DMS153 treated with DMSO at 0.1 percent for 48 hours (cell line): ENCODE measurements around the gene PLCB3.

Experiments
- DNase-seq: peaks from one replicate; lab custom pipeline; 2025; ENCODE audit not compliant: unreplicated experiment; lab: John Stamatoyannopoulos, UW

The PLCB3 gene

DNA sequence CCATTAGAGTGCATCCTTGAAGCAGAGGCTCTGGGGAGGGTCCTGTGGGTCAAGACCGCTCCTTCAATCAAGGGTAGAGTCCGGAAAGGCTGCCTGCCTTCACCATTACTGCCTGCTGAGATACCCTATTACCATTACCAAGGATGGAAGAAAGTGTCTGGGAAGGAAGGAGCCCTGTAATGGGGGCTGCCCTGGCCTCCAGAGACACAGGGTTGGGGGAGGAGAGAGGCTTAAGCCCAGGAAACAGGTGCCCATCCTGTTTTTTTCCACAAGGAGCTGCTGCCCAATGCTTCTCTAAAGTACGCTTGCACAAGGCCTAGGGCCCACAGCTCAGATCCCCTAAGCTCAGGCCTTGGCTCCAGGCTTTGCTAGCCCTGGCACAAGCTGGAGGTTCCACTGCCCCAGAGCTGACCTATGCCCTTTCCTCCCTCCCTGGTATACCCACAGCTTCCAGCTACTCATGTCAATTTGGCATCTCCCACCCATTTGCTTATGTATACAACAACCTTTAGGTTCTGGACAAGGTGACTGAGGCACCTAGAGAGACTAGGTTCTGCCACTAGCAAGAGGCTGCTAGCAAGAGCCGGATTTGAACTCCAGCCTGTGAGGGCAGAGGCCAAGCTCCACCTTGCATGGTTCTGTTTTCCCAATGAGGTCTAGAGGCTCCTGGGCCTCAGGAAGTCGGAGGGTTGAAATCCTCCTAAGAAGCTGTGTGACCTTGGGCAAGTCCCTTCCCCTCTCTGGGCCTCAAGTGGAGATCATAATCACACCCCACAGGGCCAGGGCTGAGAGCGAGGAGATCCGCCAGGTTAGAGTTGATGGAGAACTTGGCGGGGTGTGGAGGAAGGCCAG, 1.5 kb upstream of the PLCB3 start:
- DNase-seq, result no peak

DNA sequence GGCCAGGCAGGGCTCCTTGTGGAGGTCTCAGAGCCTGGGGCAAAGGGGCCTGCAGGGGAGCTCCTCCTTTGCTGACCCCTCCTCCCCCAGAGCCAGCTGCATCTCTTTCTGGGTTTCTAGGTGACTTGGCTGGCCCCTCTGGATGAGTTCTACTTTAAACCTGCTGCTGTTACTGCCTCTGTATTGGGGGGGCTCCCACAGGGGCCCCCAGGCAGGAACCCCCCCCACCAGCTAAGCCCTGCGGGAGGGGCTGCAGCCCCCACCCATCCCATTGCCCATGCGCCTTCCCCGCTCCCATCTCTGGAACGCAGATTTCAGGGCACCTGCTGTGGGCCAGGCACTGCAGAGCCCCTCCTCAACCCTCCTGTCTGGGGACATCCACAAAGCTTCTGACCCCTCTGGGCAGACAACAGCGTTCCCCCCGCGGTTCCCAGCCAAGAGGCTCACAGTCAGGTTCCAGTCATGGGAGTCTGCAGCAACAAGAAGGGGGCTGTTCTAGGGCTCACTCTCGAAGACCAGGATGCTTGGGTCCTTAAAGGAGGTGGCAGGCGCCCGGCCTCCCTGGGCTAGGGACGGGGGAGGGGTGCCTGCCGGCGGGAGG, 815 bp upstream of the PLCB3 start:
- DNase-seq, result no peak

DNA sequence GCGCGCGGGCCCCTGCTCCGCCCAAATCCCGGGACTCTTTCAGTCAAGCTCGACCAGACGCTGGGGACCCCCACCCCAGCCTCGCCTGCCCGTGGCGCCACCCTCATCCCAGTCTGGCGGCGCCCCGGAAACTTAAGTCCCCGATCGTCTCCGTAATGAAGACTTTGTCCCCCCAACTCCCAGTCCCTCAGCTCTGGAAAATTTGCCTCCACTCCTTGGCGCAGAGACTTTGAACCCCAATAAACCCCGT, 348 bp downstream of the PLCB3 start:
- DNase-seq, result no peak

DNA sequence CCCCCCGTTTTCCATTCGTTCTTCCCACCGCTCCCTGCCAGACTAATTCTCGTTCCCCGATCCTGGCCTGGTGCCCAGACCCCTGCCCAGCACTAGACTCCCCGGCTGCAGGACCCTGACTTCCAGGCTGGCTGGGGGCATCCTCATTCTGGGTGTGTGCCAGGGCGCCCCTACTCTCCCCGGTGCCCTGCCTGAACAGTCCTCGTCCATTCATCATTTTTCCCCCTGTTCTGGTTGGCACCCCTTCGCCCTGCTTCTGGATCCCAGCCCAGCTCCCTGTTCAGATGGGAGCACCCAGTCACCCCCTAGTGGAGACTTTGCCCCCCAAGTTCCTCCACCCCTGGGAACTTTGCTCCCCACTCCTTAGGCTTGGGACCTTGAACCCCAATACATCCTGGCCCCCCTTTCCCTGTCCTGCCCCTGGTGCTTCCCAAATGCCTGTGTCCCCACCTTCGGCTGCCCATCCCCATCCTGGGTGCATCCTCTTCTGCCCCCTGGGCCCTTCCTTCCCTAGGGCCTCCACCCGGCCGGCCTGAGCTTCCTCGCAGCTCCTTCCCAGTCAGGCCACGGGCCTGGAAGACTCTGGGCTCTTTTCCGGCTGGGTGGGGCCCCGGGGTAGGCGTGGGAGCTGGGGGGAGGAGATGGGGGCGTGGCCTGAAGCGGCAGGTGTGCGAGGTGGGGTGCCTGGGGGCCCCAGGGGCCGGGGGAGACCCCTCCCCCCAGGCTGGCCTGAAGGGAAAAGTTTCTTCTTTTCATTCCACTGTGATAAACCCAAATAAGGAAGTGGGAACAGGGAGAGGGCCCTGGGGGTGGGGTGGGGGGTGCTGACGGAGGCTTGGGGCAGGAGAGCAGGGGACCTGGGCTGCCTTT, 908 bp downstream of the PLCB3 start:
- DNase-seq, result no peak

DNA sequence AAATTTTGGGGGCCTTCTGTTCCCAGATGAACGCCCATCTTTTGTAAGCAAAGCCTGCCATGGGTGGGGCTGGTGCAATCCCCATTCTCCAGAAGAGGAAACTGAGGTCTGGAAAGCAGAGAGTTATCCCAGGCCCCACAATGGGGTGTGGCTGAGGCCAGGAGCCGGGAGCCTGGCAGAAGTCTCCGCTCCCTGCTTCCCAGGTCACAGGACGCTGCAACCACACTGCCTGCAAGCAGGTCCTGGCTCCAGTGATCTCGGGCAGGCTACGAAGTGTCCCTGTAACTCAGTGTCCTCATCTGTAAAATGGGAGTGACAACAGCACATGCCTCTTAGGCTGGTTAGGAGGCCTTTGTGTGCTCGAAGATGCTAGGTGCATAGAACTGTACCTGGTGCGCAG, 1.7 kb downstream of the PLCB3 start:
- DNase-seq, result no peak

DNA sequence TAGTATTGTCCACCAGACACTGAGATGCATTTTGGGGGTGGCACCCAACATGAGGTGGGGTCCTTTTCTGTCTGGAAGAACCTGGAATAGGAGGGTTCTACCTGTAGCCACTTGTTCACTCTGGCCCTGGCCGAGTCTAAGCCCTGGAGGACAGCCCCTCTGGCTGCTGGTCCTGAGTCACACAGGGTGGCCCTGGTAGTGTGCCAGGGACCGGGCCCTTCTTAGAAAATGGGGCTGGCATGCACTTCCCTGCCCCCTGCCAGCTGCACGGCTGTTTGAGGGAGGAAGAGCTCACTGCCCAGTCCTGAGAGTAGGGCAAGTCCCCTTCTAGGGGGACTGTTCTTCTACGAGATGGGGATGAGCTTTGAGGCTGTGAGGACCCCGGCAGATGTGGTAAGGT, 2.2 kb downstream of the PLCB3 start:
- no peak for DNase-seq

DNA sequence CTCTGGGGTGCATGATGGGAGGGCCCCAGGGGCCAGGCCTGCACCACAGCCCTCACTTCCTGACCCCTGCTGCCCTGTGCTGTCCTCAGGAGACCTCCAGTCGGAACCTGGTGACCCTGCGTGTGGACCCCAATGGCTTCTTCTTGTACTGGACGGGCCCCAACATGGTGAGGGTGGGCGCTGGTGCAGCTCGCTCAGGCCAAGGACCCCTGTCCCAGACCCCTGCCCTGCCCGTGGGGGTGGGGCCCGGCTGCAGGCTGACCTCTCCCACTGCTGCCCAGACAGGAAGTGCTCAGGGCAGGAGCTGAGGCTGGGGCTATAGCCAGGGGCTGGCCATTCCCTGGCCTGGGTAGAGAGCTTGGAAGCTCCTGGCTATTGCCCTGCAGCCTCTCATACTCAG, 3.0 kb downstream of the PLCB3 start:
- DNase-seq, result no peak

DNA sequence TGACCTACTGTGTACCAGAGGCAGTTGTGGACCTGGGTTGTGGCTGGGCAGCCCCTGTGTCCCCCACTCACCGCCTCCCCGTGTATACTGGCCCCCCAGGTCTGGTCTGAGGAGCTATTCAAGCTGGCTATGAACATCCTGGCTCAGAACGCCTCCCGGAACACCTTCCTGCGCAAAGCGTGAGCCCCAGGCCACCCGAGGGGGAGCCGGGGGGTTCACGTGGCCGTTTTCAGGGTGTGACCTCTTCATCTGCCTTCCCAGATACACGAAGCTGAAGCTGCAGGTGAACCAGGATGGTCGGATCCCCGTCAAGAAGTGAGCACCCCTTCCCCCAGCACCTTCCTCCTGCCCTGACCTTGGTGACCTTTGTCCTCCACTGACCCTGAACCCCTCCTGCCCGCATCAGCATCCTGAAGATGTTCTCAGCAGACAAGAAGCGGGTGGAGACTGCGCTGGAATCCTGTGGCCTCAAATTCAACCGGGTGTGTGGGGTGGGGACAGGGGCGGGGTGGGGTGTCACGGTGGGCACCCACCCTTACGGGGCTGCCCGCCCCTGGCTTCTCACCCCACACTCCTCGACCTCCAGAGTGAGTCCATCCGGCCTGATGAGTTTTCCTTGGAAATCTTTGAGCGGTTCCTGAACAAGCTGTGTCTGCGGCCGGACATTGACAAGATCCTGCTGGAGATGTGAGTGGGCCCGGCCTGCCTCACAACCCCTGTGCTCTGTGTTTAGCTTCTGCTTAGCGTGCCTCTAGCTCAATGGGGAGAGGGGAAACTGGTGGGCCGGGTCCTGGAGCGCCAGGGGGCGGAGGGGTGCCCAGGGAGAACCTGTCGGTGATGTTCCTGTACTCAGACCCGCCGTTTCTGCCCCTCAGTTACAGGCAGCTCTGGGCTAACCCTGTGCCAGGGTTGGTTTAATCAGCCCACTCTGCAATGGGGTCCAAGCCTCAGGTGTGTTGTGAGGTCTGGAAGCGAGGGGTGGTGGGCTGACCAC, 4.1 kb downstream of the PLCB3 start:
- no peak for DNase-seq

DNA sequence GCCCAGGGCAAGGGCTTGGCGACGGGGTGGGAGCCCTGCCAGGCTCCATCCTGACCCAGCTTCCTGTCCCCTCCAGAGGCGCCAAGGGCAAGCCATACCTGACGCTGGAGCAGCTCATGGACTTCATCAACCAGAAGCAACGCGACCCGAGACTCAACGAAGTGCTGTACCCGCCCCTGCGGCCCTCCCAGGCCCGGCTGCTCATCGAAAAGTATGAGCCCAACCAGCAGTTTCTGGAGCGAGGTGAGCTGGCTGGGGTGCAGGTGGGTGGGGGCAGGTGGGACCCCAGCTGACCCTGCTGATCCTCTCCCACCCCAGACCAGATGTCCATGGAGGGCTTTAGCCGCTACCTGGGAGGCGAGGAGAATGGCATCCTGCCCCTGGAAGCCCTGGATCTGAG, 5.0 kb downstream of the PLCB3 start:
- no peak for DNase-seq

DNA sequence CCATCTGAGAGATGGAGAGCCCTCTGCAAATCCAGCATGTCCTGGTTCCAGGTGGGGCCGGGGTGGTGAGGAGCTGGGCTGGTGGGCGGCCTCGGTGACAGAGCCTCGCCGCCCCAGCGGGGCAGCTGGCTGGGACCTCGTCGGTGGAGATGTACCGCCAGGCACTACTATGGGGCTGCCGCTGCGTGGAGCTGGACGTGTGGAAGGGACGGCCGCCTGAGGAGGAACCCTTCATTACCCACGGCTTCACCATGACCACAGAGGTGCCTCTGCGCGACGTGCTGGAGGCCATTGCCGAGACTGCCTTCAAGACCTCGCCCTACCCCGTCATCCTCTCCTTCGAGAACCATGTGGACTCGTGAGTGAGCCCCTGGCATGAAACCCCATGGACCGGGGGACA, 7.0 kb downstream of the PLCB3 start:
- DNase-seq, result no peak

DNA sequence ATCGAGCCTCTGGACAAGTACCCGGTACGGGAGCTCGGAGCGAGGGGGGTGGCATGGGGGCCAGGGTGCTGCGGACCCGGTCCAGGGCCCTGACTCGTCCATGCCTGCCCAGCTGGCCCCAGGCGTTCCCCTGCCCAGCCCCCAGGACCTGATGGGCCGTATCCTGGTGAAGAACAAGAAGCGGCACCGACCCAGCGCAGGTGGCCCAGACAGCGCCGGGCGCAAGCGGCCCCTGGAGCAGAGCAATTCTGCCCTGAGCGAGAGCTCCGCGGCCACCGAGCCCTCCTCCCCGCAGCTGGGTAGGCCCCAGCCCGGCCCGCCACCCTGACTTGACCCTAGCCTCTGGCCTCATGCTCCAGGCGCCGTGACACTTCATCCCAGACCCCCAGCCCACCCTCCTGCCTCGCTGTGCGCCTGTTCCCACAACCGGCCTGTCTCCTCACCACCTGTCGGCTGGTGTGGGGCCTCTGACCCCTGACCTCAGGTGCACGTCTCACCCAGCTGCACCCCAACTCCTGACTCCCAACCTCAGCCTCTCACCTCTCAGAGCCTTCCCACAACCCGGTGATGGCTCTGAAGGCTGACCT, 7.7 kb downstream of the PLCB3 start:
- no peak for DNase-seq

DNA sequence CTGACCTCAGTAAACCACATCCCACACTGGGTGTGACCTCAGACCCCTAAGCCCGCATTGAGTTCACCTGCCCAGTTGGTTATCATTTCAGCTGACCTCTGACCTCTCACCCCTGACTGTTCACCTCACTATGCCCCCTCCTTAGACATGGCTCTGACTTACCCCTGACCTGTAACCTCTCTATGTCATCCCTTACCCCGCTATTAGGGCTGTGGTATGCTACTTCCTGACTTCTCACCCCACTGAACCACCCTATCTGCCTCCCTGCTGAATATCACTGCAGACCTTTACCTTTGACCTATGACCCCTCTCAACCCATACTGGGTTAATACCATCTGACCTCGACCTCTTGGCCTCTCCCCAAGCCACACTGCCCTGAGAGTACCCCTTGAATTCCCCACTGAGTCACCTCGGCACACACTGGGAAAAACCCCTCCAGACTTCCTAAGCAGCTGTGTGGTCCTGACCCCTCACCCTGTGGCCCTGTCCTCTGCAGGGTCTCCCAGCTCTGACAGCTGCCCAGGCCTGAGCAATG, 8.3 kb downstream of the PLCB3 start:
- no peak for DNase-seq

DNA sequence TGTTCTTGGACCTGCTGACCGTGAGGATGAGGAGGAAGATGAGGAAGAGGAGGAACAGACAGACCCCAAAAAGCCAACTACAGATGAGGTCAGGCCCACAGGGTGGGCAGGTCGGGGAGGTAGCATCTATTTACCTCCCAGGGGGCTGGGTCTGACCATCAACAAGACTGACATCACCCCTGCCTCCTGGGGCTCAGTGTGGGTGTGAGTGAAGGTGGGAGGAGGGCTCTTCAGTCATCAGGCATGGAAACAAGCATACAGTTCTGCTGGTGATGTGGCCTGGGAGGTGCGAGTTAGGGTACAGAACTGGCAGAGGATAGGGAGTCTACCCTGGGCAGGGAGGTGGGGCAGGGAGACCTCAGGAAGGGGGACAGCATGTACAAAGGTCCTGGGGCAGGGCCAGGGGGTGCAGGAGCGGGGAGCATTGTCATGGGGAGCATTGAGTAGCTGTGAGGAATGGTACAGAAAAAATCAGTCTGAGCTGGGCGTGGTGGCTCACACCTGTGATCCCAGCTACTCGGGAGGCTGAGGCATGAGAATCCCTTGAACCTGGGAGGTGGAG, 8.9 kb downstream of the PLCB3 start:
- no peak for DNase-seq

DNA sequence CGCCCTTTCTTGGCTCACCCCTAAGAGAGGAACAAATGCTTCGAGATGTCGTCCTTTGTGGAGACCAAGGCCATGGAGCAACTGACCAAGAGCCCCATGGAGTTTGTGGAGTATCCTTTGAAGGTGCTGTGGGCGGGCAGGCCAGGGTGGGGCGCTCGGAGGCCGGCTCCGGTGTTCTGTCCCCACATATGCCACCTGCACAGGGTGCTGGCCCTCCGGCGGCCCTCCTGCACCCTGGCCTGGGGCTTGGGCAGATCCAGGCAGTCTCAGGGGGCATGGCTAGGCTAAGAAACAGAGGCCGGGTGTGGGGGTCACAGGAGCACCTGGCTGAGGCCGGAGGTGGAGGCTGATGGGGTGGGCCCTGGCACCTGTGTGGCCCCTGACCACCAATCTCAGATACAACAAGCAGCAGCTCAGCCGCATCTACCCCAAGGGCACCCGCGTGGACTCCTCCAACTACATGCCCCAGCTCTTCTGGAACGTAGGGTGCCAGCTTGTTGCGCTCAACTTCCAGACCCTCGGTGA, 10.3 kb downstream of the PLCB3 start:
- DNase-seq, result no peak

DNA sequence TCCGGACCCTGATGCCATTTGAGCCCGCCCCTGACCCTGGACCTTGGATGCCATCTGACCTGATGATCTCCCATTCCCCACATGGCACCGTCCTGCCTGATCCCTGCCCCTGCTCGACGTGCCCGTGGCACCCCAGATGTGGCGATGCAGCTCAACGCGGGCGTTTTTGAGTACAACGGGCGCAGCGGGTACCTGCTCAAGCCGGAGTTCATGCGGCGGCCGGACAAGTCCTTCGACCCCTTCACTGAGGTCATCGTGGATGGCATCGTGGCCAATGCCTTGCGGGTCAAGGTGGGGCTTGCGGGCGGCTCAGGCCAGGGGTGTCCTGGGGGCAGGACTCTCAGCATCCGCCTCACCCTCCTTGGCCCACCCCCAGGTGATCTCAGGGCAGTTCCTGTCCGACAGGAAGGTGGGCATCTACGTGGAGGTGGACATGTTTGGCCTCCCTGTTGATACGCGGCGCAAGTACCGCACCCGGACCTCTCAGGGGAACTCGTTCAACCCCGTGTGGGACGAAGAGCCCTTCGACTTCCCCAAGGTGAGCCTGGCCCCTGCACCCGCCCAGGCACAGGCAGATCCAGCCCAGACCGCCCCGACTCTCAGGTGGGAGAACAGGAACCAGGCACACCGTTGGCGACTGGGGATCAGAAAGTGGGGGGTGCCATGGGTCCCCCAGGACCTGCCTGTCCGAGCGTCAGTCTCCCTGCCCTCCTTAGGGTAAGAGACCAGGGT, 11.1 kb downstream of the PLCB3 start:
- DNase-seq, result no peak

DNA sequence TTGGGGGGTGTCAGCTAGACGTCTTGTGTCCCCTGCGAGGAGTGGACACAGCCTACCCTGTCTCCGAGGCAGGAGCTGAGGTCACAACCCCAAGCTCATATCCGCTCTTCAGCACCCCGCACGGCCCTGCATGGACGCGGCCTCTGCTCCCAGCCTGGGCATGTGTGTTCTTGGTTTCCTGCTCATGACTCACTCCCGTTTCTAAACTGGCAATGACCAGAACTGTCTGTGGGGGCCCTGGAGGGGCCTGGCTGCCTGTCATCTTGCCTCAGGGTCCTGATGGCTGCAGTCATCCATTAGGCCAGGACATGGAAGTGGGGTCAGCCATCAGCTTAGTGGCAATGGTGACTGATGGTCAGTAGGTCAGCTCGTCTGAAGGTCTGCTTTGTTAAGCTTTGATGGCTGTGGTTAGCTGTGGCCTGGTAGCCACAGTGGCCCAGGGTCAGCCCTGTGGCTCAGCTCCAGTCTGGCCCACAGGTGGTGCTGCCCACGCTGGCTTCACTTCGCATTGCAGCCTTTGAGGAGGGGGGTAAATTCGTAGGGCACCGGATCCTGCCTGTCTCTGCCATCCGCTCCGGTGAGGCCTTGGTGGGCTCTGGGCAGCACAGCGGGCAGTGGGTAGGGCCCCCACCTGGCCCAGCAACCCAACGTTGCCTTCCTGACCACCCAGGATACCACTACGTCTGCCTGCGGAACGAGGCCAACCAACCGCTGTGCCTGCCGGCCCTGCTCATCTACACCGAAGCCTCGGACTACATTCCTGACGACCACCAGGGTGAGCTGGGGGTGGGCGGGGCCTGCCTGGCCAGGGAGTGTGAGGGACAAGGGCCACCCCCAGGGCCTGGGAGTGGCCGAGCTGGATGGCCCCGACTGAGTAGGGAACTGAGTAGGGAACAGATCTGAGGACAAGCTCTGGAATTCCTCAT, 12.0 kb downstream of the PLCB3 start:
- DNase-seq, result no peak

DNA sequence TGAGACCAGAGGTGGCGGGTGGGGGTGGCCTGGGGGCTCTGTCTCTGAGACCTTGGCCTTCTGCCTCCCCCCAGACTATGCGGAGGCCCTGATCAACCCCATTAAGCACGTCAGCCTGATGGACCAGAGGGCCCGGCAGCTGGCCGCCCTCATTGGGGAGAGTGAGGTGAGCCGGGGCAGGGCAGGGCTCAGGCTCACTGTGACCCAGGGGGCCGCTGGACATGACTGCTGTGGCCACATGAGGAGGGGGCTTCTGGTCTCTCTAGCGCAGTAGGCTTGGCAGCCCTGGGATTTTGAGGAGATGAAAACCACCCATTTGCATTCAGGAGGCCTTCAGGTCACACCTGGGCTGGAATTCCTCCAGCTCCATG, 12.6 kb downstream of the PLCB3 start:
- no peak for DNase-seq

DNA sequence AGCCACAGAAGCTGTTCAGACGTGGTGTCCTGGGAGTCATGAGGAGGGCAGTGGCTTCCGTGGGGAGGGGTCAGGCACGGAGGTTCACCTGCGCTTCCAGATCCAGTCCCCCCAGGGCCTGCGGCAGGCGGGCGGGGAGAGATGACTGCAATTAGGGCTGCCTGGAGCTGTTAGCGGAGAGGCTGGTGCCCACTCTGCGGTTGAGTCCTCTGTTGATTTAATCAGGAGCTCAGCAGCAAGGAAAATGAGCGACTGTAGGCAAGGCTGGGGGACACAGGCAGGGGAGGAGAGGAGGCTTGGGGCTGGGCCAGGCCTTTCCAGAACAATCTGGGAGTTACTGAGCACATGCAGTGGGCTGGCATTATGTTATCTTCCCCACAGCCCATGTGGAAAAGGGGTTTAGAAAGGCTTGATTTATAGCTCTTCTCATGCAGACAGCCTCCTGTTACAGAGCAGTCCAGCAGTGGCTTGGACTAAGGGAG, 13.1 kb downstream of the PLCB3 start:
- DNase-seq, result no peak
